Measurements from ENCODE around the gene CAT. TPM values are rescaled to one million over a fixed set of nuclear protein-coding genes. Genes with fewer than 3 reads are reported as not detected.

The CAT gene
- total RNA-seq, 4 donors from 2014 or later: 429 to 486 (median 458) TPM

DNA sequence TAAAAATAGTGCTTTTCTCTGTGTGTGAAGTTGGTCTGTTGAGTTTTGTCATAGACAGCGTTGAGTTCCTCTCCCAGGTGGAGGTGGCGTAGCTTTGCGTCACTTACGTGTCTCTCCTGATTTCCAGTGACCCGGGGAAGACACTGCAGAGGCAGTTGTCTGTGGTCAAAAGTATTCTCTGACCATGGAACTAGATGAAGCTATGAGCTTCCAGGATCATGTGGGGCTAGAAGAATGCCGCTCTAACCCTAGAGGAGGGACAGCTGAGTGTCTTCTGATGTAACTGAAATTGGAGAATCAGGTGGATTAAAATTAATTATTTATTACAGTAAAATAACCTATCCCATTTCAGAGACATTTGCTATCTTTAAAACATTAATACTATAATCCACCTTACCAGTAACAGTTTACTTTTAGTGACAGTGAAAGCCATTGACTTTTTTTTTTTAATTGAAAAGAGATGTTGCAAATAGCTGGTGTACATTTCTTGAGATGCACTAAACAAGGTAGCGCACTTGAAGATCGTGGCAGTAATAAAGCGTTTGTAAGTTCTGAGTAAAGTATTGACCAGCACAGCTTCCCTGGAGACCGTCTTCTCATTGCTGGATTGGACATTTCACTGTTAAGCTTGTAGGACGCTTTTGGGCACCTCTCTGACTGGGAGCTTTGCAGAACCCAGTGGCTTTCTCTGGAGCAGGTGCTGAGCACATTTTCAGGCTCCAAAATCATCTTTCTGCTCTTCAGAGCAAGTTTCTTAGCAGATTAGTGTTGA, 9.7 kb downstream of the CAT start:
- TF ChIP-seq, protein P1, sequence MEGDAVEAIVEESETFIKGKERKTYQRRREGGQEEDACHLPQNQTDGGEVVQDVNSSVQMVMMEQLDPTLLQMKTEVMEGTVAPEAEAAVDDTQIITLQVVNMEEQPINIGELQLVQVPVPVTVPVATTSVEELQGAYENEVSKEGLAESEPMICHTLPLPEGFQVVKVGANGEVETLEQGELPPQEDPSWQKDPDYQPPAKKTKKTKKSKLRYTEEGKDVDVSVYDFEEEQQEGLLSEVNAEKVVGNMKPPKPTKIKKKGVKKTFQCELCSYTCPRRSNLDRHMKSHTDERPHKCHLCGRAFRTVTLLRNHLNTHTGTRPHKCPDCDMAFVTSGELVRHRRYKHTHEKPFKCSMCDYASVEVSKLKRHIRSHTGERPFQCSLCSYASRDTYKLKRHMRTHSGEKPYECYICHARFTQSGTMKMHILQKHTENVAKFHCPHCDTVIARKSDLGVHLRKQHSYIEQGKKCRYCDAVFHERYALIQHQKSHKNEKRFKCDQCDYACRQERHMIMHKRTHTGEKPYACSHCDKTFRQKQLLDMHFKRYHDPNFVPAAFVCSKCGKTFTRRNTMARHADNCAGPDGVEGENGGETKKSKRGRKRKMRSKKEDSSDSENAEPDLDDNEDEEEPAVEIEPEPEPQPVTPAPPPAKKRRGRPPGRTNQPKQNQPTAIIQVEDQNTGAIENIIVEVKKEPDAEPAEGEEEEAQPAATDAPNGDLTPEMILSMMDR (IDR thresholded peaks at IDR 0.05; ENCODE audit: low read depth): no peak

DNA sequence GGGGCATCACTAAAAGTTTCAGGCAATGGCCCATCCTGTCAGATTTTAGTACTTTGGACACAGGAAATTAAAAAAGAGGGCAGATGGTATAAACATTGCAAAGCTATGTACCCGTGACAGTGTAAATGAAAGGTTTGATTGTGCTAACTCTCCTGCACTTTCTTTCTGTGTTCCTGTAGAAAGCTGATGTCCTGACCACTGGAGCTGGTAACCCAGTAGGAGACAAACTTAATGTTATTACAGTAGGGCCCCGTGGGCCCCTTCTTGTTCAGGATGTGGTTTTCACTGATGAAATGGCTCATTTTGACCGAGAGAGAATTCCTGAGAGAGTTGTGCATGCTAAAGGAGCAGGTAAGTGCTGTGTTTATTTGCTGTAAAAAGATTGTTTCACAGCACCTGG, 10.3 kb downstream of the CAT start:
- TF ChIP-seq, protein P1 (IDR thresholded peaks at IDR 0.05; ENCODE audit: low read depth): no peak

DNA sequence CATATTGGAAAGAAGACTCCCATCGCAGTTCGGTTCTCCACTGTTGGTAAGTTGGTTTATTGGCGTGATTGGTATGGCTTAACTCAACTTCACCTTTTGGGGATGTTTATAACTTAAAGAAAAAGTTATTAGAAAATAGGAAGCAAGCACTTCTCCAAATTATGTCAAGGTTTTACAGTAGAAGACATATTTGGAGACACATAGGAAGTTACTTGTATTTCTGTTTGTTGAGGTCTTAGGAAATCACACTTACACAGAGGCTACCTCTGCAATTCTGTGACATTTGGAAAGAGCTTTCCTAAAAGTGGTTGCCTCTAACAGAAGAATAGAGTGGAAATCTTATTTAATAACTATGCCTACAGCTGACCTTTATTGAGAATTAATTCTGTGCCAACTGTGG, 12.3 kb downstream of the CAT start:
- TF ChIP-seq, protein P1 (IDR thresholded peaks at IDR 0.05; ENCODE audit: low read depth): no peak

DNA sequence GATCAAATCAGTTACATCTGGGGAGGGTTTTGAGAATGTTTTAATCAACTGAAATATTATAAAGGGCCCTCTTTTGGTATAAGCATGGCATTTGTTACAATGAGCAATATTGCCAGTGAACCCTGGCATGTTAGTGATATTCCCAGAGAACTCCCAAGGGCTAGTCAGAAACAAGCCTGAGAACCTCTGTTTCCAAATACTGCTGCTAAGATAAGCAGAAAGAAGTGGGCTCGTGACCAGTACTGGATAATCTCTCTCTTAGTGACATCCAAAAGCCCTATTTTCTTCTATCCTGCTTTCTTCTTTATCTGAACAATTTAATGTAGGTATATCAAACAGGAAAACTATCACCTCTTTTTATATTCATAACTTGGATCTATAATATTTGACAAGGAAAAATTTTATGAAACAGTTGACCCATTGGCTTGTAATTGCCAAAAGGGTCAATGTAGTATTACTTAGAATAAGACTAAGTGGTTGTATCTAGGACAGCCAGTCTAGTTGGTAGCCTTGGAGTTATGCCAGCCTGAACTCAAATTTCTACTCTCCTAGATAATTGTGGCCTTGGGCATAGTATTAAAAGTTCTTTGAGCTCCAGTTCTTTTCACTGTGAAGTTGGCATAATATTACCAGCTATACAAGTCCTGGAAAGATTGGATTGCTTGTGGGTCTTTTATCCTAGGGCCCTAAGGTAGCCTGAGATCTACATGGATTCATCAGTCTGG, 15.7 kb downstream of the CAT start:
- TF ChIP-seq, protein P1 (IDR thresholded peaks at IDR 0.05; ENCODE audit: low read depth): no peak

DNA sequence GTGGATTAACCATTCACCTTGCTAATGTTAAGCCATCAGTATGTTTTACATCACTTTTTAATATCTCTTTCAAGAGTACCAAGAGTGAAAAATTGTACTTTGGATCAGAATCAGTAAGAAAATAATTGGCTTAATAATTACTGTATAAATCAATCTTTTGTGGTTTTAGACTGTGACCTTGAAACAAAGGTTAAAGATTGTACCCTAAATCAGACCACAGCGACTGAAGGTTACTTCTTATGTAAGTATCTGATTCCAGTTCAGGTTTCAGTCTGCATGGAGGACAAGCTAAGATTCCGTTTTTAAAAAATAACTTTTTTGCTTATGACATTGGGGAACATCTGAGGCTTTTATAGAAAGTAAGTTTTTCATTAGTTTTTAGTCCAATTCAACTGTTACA, 18.9 kb downstream of the CAT start:
- TF ChIP-seq, protein P1 (IDR thresholded peaks at IDR 0.05; ENCODE audit: low read depth): no peak

DNA sequence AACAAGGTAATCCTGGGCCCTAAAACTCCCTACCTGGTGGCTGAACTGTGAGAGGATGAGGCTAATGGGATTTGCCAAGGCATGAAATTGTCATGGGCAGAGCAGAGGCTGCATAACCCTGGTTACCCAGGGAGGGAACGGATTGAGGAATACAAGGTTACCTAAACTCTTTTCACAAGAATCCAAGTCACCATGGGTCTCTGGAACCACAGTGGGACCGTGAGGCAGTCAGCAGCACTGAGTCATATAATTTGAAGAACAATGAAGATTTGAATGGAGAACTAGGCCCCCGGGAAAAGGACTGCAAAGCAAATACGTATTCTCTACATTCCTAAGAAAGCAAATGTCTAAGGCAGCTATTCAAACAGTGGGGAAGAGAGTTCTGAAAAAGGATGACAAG, 19.8 kb downstream of the CAT start:
- TF ChIP-seq, protein P1 (IDR thresholded peaks at IDR 0.05; ENCODE audit: low read depth): no peak

DNA sequence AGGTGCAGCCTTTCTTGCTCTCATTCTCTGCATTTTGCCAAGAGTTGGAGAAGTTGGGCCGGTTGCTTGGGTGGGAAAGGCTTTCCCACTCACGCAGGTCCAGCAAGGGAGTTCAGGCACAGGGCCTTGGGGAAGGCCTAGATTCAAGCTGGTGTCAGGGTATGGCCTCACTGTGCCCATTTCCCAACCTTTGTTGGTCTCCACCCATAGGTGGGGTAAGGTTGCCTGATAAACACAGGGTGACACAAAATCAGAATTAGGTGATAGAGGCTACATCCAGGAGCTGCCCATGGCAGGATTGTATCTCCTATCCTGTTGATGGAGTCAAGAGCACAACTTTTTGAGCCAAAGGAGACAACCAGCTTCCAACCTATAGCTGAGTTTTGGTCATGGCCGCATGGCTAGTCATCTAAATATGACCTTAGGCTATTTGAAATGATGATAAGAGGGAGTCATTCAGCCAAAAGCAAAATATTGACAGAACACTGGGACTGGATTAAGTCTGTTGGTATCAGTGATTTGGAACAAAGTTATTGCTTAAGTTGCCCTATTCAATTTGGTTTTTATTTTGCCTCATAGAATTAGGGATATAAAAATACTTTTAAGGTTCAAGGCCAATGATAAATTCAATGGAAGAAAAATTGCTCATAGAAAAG, 20.9 kb downstream of the CAT start:
- TF ChIP-seq, protein P1 (IDR thresholded peaks at IDR 0.05; ENCODE audit: low read depth): no peak
